Vagina (tissue), 2 donors: Measurements from ENCODE around the gene CTDSP1. TPM values are rescaled to one million over a fixed set of nuclear protein-coding genes. Genes with fewer than 3 reads are reported as not detected.
A peak's percentile ranks its signal among the peaks of the same experiment; 100 is the strongest.

ENCODE experiments used
- DNase-seq, 2 donors: peaks; one replicate each; pipeline ENCODE4 v3.0.0-alpha.2; 2017; ENCODE audit errors: extremely low spot score in 2 of 2
- H3K27ac ChIP-seq: fragments of 200-600 bp; sonication (generic); one replicate; pipeline ENCODE4 v1.5.1; 2019
- H3K27me3 ChIP-seq: fragments of 200-600 bp; sonication (generic); one replicate; pipeline ENCODE4 v1.5.1; 2019
- H3K36me3 ChIP-seq, 2 donors: fragments of 200-600 bp; sonication (generic); one replicate each; pipeline ENCODE4 v1.5.1; 2017 to 2019
- H3K4me1 ChIP-seq: fragments of 200-600 bp; sonication (generic); one replicate; pipeline ENCODE4 v1.5.1; 2019
- H3K4me3 ChIP-seq, 2 donors: fragments of 200-600 bp; sonication (generic); 1 replicate in 1 of 2; 2 replicates in 1 of 2; pipeline ENCODE4 v1.5.1; 2016 to 2019
- H3K9me3 ChIP-seq: fragments of 200-600 bp; sonication (generic); one replicate; pipeline ENCODE4 v1.5.1; 2019
- CTCF ChIP-seq, 3 experiments: fragments of 450-650 bp in 2 of 3; fragments of 200-600 bp in 1 of 3; sonication (generic) in 1 of 3; IDR thresholded peaks; one replicate each; pipeline ENCODE4 v1.5.1; 2017 to 2019; ENCODE audit warnings: antibody characterized with exemption in 3 of 3, mild to moderate bottlenecking in 2 of 3, moderate library complexity in 2 of 3
- POLR2A ChIP-seq, 2 donors: fragments of 450-650 bp; IDR thresholded peaks; one replicate each; pipeline ENCODE4 v1.6.1; 2017; ENCODE audit warnings: antibody characterized with exemption in 2 of 2, mild to moderate bottlenecking in 2 of 2, moderate library complexity in 2 of 2
- POLR2AphosphoS5 ChIP-seq, 2 donors: sonication (generic); formaldehyde crosslinking; IDR thresholded peaks; one replicate each; pipeline ENCODE4 v1.9.0; 2017; ENCODE audit warnings: antibody characterized with exemption in 2 of 2, mild to moderate bottlenecking in 2 of 2, low read depth in 1 of 2; ENCODE audit not compliant: insufficient read depth in 1 of 2
- intact Hi-C: fragments of 100-400 bp; cut with DNase I; formaldehyde crosslinking; loops from one replicate; pipeline ENCODE4 v1.15.1; 2023
- total RNA-seq: library from RNA; depleted of rRNA; stranded (reverse); fragments of >200 nt; gene quantifications from one replicate; pipeline ENCODE4 v1.2.3, GENCODE V29; 2016

Gene CTDSP1
- total RNA-seq, 1 donor from 2014 or later = 103 TPM

GRCh38 chr2:218394298-218395089 lies 5.2 kb upstream of the CTDSP1 start:
- no peaks in the 10 kb centered on the region for H3K36me3 ChIP-seq
- peaks cover 16% of the 10 kb centered on the region for H3K4me1 ChIP-seq
- H3K4me3 ChIP-seq = no peak overlapping the region
- TF ChIP-seq POLR2AphosphoS5 (IDR thresholded peaks at IDR 0.05; ENCODE audit: insufficient read depth in 1 of 2, low read depth in 1 of 2) (no peak), POLR2A (IDR thresholded peaks at IDR 0.05) (no peak), CTCF (IDR thresholded peaks at IDR 0.05) (no peak)
- no peak overlapping the region for H3K27ac ChIP-seq
- DNase-seq = no peak
- intact Hi-C loops = loop anchor here (5.0 kb wide), 1 partner anchor 102 kb away; the partner anchor contains the start of gene TMBIM1
- H3K27me3 ChIP-seq = no peaks in the 10 kb centered on the region
- no peaks in the 10 kb centered on the region for H3K9me3 ChIP-seq

- Histone ChIP-seq H3K4me1 (peaks cover 16% of the 10 kb centered on the region), H3K9me3 (no peaks in the 10 kb centered on the region), H3K27me3 (no peaks in the 10 kb centered on the region), H3K36me3 (no peaks in the 10 kb centered on the region), H3K4me3 (peak overlapping the region in 1 of 2 donors; percentile 17), H3K27ac (no peak overlapping the region)
- no peak for DNase-seq
- intact Hi-C loops = loop anchor here (5.0 kb wide), 1 partner anchor 103 kb away; the partner anchor contains the start of gene TMBIM1
- no peak for TF ChIP-seq POLR2AphosphoS5 (IDR thresholded peaks at IDR 0.05; ENCODE audit: insufficient read depth in 1 of 2, low read depth in 1 of 2)
- no peak for TF ChIP-seq POLR2A (IDR thresholded peaks at IDR 0.05)
- TF ChIP-seq CTCF (IDR thresholded peaks at IDR 0.05) = no peak
Measured at GRCh38 chr2:218395090-218395444, 4.6 kb upstream of the CTDSP1 start.

GRCh38 chr2:218395456-218395825 lies 4.2 kb upstream of the CTDSP1 start:
- Histone ChIP-seq H3K27me3 (no peaks in the 10 kb centered on the region), H3K9me3 (no peaks in the 10 kb centered on the region), H3K4me3 (peak overlapping the region; percentile 17 to 79), H3K27ac (peak overlapping the region; percentile 99), H3K4me1 (peaks cover 16% of the 10 kb centered on the region), H3K36me3 (no peaks in the 10 kb centered on the region)
- intact Hi-C loops = loop anchor here (5.0 kb wide), 1 partner anchor 103 kb away; the partner anchor contains the start of gene TMBIM1
- TF ChIP-seq POLR2A (IDR thresholded peaks at IDR 0.05) = no peak
- DNase-seq = no peak

GRCh38 chr2:218395826-218396687 lies 3.6 kb upstream of the CTDSP1 start:
- peak in 1 of 2 donors; percentile 97 for DNase-seq
- TF ChIP-seq POLR2AphosphoS5 (IDR thresholded peaks at IDR 0.05; ENCODE audit: insufficient read depth in 1 of 2, low read depth in 1 of 2) (peak; percentile 98 to 99), POLR2A (IDR thresholded peaks at IDR 0.05) (peak in 1 of 2 donors; percentile 51), CTCF (IDR thresholded peaks at IDR 0.05) (peak; percentile 73 to 91 (median 87))
- H3K36me3 ChIP-seq = no peaks in the 10 kb centered on the region
- no peaks in the 10 kb centered on the region for H3K9me3 ChIP-seq
- H3K4me3 ChIP-seq = peak overlapping the region; percentile 79 to 90
- peaks cover 20% of the 10 kb centered on the region for H3K4me1 ChIP-seq
- intact Hi-C loops = loop anchor here (5.0 kb wide), 1 partner anchor 104 kb away; the partner anchor contains the start of gene TMBIM1
- H3K27ac ChIP-seq = peak overlapping the region; percentile 99
- H3K27me3 ChIP-seq = no peaks in the 10 kb centered on the region

- no peak for DNase-seq
- H3K4me1 ChIP-seq = peaks cover 28% of the 10 kb centered on the region
- TF ChIP-seq POLR2A (IDR thresholded peaks at IDR 0.05) (no peak), CTCF (IDR thresholded peaks at IDR 0.05) (no peak), POLR2AphosphoS5 (IDR thresholded peaks at IDR 0.05; ENCODE audit: insufficient read depth in 1 of 2, low read depth in 1 of 2) (no peak)
Measured at GRCh38 chr2:218396688-218397462, 2.8 kb upstream of the CTDSP1 start.

More at GRCh38 chr2:218396688-218397462, 2.8 kb upstream of the CTDSP1 start:
- peak overlapping the region; percentile 79 to 90 for H3K4me3 ChIP-seq
- peak overlapping the region; percentile 99 for H3K27ac ChIP-seq
- intact Hi-C loops = loop anchor here (5.0 kb wide), 1 partner anchor 105 kb away; the partner anchor contains the start of gene TMBIM1
- H3K27me3 ChIP-seq = no peaks in the 10 kb centered on the region
- H3K9me3 ChIP-seq = no peaks in the 10 kb centered on the region
- H3K36me3 ChIP-seq = peaks cover 0 to 6% of the 10 kb centered on the region in 2 donors
